NCI-H2196 (cell line): ENCODE results near the gene CELF3.
"Not testable (repeated sequence)": the region's sequence is repeated elsewhere in the genome, so short reads cannot be mapped to it uniquely, and the experiment has no call there.

Source experiments
- DNase-seq: peaks from one replicate; lab custom pipeline; 2025; ENCODE audit not compliant: unreplicated experiment; lab: John Stamatoyannopoulos, UW

Gene CELF3

GRCh38 chr1:151716771-151717631, at the start of gene CELF3:
CELF3 (minus strand) TSS chr1:151716803; CDS start chr1:151716020, 783 bp downstream.
- DNase-seq: peak; percentile 90

GRCh38 chr1:151763990-151764389, 47.4 kb upstream of the CELF3 start:
- DNase-seq: no peak

GRCh38 chr1:151762941-151763921, 46.6 kb upstream of the CELF3 start, which contains the start of gene MRPL9:
MRPL9 (minus strand) TSS chr1:151763496; CDS start chr1:151763479, 17 bp downstream.
- DNase-seq: peak; percentile 73

- no peak for DNase-seq
Observed at GRCh38 chr1:151760597-151761385, 44.2 kb upstream of the CELF3 start.

GRCh38 chr1:151759241-151759640, 42.6 kb upstream of the CELF3 start:
- DNase-seq: no peak

- no peak for DNase-seq
Observed at GRCh38 chr1:151756291-151756690, 39.7 kb upstream of the CELF3 start.

- DNase-seq: no peak
Observed at GRCh38 chr1:151741516-151741915, 24.9 kb upstream of the CELF3 start.

GRCh38 chr1:151739590-151740355, 23.2 kb upstream of the CELF3 start:
- DNase-seq: no peak

- DNase-seq: no peak
Observed at GRCh38 chr1:151737479-151737878, 20.9 kb upstream of the CELF3 start.

- no peak for DNase-seq
Observed at GRCh38 chr1:151737026-151737425, 20.4 kb upstream of the CELF3 start.

GRCh38 chr1:151733995-151734394, 17.4 kb upstream of the CELF3 start:
- not testable (repeated sequence) for DNase-seq

- no peak for DNase-seq
Observed at GRCh38 chr1:151733126-151733525, 16.5 kb upstream of the CELF3 start.

- no peak for DNase-seq
Observed at GRCh38 chr1:151729966-151730291, 13.3 kb upstream of the CELF3 start.

- no peak for DNase-seq
Observed at GRCh38 chr1:151729157-151729965, 12.8 kb upstream of the CELF3 start.

GRCh38 chr1:151728151-151729054, 11.8 kb upstream of the CELF3 start:
- DNase-seq: no peak

GRCh38 chr1:151723726-151724370, 7.2 kb upstream of the CELF3 start:
- no peak for DNase-seq

- DNase-seq: no peak
Observed at GRCh38 chr1:151721788-151722510, 5.3 kb upstream of the CELF3 start.
